Esophagus squamous epithelium (tissue), 4 donors: ENCODE data around the gene TPSAB1.

Experiments
- POLR2A ChIP-seq, 4 donors: fragments of 450-650 bp; IDR thresholded peaks; one replicate each; pipeline ENCODE4 v1.6.1; 2017; ENCODE audit warnings: antibody characterized with exemption in 4 of 4, mild to moderate bottlenecking in 4 of 4, moderate library complexity in 3 of 4
- TF ChIP-seq, protein P1 (sequence below), 6 experiments: fragments of 450-650 bp in 4 of 6; fragments of 200-600 bp in 2 of 6; sonication (generic) in 2 of 6; IDR thresholded peaks; one replicate each; pipeline ENCODE4 v1.5.1; 2016 to 2019; ENCODE audit warnings: antibody characterized with exemption in 6 of 6, mild to moderate bottlenecking in 4 of 6, moderate library complexity in 4 of 6

DNA sequence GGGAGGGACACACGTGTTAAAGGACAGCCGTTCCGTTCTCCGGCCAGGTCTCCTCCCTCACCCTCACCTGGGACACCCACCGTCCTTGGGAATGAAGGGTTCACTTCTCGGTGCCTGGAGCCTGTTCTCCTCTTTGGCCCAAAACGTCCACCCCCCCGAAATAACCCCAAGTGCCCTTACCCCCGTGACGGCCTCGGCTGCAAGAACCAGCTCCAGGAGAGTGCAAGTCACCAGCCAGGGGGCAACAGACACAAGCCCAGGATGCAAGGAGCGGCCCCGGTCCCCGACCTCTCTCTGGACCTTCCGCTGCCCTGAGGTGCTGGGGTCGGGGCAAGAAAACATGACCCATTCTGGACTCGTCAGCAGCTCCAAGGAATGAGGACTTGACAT, 49.0 kb downstream of the TPSAB1 start:
- TF ChIP-seq, protein P1, sequence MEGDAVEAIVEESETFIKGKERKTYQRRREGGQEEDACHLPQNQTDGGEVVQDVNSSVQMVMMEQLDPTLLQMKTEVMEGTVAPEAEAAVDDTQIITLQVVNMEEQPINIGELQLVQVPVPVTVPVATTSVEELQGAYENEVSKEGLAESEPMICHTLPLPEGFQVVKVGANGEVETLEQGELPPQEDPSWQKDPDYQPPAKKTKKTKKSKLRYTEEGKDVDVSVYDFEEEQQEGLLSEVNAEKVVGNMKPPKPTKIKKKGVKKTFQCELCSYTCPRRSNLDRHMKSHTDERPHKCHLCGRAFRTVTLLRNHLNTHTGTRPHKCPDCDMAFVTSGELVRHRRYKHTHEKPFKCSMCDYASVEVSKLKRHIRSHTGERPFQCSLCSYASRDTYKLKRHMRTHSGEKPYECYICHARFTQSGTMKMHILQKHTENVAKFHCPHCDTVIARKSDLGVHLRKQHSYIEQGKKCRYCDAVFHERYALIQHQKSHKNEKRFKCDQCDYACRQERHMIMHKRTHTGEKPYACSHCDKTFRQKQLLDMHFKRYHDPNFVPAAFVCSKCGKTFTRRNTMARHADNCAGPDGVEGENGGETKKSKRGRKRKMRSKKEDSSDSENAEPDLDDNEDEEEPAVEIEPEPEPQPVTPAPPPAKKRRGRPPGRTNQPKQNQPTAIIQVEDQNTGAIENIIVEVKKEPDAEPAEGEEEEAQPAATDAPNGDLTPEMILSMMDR (IDR thresholded peaks at IDR 0.05), result no peak
- TF ChIP-seq POLR2A (IDR thresholded peaks at IDR 0.05), result no peak
